ENCODE data around the gene EYA4.
A peak's percentile ranks its signal among the peaks of the same experiment; 100 is the strongest.
"Not testable (repeated sequence)": the region's sequence is repeated elsewhere in the genome, so short reads cannot be mapped to it uniquely, and the experiment has no call there.

EYA4 gene

GRCh38 chr6:133540361-133540760, 299.2 kb downstream of the EYA4 start:
- DNase-seq = no peak

DNA sequence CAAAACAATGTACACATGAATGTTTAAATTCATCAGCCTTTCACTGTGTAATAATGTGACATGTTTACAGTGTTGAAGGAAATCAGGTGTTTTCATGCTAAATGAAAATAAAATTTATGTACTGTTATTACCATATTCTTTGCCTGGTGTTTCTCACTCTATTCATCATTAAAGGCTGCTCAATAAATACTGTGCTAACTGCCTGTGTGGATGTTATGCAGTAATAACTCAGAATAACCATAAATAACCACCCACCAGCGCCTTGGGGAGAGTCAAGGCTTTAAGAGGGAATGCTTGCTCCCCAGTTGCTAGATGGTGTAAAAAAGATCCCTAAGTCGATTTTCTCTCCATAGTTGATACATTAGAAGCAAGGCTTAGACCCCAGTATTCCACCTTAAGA, 299.9 kb downstream of the EYA4 start:
- no peak for DNase-seq

DNA sequence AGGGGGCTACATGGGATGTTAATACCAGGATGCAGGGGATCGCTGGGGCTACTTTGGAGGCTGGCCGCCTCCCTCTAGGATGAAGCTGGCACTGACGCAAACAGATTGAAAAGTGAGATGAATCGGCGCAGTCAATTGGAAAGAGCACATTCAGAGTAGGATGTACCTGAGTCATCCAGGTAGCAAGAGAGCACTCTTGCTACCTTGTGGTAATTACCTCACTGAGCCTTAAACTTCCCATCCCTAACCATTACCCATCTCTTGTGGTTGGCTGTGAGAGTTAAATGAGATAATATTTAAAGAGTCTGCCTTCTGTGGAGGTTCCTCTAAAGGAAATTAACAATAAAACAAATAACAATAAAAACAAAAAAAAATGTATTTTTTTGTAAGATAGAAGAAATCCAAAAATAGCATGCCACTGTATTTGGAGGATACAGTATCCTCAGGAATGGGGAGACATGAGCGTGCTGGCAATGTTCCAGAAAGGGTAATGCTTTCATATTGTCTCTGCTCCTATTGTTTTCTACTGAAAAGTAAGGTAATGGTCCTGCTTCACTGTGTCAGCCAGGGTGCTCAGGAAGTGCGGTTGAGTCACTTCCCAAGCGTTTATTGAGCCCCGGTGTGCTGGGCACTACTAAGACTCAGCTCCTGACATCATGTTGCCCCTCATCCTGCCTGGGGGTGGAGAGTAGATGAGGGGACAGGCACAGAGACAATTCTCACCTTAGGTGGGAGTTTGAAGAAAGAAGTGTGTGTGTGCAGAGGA, 301.1 kb downstream of the EYA4 start:
- DNase-seq = no peak

- DNase-seq = no peak
These were observed 303.3 kb downstream of the EYA4 start for GRCh38 chr6:133544419-133544818.

GRCh38 chr6:133546098-133546497, 304.9 kb downstream of the EYA4 start:
- no peak for DNase-seq

GRCh38 chr6:133547136-133547535, 306.0 kb downstream of the EYA4 start:
- no peak for DNase-seq

DNA sequence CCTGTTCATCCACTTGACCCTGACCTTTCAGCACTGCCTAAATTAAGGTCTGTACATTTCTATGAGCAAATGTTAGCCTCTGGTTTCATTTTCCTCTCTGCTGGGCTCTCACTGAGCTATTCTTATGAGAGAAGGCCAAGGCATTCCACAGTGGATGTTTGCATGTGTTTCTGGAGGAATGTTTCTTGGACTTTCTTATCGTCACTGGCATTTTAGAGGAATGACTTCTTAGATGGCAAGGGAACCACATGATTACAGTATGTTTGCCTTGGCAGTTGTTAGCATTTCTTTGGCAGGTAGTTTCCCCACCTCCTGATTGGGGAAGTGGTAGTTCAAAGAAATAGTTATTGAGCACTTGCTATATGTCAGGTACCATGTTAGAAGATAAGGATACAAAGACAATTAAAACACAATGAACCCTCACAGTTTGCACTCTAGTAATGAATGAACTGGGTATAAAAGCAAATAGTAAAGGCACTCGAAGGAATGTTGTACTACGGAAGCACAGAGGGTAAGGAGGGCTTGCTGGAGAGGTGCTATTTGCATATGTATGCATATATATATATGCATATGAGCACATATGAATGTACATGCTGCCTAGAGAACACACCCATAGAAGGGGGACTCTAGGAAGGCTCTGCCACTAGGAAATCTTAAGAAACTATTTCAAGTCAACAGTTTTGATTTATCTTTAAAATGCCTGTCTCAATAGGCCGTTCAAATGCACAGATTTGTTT, 307.4 kb downstream of the EYA4 start:
- DNase-seq = no peak

DNA sequence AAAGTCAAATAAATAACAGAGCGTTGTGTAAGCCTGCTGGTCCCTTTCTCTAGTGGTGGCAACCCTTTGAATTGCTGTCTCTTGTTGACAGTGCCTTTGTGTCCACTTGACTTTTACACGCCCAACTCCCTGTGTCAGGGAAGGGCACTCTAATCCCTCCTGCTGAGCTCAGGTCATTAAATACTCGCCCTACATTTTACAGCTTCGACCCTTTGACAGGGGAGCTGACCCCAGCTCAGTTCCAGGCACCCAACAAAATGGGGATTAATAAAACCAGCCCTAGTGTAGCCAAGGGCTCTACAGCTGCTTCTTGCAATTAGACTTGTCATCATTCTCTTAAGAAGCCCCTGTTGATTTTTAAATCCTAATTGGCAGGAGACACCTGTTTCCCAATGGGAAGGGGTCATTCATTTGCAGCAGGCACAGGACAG, 308.2 kb downstream of the EYA4 start:
- peak; percentile 11 for DNase-seq

DNA sequence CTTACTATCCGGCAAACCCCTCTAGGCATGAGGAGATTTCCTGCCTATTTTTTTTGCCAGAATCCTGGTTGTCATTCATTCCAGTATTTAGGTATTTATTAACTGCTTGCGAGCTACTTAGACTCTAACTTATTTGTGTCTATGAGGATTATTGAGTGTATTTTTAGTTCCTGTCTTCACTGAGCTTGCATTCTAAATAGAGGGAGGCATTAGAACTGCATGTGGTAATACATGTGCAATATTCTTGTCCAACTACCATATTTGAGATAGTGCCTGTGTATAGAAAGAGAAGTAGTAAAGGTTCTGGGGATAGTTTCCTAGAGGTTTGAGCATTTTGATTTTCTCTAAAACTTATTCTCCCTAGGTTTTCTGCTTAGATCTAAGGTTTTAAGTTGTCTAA, 308.9 kb downstream of the EYA4 start:
- no peak for DNase-seq

GRCh38 chr6:133551436-133551835, 310.3 kb downstream of the EYA4 start:
- DNase-seq = no peak

DNA sequence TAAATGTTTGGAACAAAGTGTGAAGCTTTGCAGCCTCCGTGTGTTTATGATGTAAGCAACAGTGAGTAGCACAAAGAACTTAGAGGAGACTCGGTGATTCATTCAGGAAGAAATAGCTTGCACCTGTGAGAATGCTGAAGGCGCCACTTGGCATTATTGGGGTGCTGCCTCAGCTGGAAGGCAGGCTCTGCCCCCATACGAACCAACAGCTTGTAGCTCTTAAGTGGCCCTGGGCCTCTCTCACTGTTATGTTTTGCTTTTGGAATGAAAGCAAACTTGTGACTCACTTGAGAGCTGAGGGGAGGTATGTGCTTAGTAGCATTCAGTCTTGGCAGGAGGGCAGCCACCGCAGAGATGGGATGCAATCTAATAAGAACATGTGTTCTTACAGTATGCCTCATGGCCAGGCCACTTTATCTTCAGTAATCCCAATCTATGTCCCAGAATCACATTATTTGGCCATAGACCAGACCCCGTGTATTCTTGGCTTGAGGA, 310.7 kb downstream of the EYA4 start:
- DNase-seq = no peak

DNA sequence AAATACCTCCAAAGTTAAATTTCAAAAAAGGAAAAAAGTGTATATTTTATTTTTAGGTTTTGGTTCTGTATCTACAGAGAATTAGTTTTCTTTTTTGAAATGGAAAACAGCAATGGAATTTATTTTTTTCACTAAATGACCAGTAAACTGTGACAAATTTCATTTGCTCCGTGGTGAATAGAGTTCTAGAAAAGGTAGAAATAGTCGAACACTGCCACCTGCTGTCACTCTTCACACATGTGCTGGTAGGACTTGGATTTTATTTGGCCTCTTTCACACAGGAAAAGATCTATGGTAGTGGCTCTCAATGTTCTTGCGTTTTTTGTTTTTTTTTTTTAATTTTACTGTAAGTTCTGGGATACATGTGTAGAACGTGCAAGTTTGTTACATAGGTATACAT, 312.5 kb downstream of the EYA4 start:
- DNase-seq = peak; percentile 16

DNA sequence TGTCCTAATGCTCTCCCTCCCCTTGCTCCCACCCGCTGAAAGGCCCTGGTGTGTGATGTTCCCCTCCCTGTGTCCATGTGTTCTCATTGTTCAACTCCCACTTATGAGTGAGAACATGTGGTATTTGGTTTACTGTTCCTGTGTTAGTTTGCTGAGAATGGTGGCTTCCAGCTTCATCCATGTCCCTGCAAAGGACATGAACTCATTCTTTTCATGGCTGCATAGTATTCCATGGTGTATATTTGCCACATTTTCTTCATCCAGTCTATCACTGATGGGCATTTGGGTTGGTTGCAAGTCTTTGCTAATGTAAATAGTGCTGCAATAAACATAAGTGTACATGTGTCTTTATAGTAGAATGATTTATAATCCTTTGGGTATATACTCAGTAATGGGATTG, 313.0 kb downstream of the EYA4 start:
- not testable (repeated sequence) for DNase-seq

DNA sequence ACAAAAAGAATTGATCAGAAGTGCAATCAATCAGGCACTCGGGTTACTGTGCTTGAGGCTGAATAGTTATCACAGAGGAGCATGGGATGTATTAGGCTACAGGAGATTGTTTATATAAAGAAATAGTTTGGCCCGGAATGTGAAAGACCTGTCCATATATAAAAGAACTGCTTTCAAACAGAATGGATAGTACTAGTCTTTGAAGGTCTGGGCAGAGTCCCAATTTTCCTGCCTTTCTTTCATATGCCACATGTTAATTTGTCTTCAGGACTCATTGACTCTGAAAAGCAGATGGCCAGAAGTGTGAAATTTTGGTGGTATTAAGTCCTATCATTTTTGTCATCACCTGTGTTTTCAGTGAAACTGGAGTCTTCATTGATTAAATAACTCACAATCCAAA, 314.5 kb downstream of the EYA4 start:
- DNase-seq = no peak

- DNase-seq = no peak
These were observed 318.8 kb downstream of the EYA4 start for GRCh38 chr6:133559926-133560325.

DNA sequence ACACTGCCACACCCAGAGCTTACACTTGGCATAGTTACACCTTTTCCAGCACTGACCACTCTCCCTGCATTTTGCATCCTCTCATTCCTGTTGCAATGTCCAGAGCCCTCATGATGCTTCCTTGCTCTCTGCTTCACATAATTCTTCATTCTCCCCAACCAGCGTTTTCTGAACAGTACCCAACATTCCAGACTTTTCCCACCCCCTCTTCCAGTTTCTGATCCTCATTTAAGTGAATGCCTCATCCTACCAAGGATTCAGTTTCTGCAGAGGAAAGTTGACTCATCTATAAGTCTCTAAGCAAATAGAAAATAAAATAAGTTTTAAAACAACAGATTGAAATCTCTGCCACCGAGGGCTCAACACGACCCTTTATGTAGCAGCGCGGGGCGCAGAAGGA, 326.5 kb downstream of the EYA4 start:
- DNase-seq = no peak

DNA sequence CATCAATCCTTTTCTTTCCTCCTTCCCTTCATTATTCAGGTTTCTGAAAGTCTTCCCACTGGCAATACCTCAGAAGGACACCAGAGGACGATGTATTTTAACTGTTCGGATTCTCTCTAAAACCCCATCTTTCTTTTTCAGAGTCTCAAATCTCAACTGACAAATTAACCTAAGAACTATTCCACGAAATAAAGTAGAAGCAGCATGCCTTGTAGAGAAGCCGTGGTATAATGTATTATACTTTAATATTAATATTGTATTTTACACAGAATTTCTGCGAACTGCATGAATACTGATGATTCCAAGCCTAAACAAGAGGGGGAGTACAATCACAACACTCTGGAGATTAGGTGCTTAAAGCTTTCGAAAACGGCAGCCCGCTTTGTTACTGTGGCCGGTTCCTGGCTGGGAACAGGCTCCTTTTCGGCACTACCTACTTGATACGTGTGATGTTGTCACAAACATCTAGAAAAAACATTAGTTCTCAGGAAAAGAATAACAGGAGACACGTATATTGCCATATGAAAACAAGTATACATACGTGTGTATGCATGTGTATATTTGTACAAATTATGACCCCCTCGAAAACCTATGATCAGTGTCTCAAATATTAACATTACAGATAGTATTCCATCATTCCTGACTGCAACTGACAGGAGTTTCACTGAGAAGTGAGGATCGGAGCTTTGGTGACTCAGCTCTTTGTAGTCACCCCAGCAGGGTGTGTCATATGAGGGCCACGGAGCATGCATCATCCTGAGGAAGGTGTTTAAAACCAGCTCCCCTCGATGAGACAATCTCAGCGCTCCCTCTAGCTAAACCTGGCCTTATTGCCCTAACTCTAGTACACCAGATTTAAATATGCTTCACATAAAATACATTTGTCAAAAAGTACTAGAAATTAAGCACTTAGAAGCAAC, 328.1 kb downstream of the EYA4 start:
- DNase-seq = peak; percentile 65

DNA sequence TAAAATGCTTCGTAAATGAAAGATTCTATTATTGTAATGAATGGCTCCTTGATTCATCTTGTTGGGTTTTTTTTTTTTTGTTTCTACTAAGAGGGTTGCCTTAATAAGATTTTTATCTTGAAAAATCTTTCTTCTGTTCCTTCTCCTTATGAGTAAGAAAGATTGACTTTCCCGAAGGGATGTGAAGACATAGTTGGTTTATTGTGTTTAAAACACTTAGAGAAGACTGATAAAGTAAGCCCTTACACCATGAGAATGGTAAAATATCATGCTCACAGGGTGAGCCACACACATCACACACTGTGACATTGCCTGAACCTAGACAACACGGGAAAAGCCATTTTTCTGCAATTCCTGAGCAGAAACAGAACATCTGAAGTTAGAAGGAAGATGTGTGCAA, 330.5 kb downstream of the EYA4 start:
- no peak for DNase-seq

- no peak for DNase-seq
These were observed 336.7 kb downstream of the EYA4 start for GRCh38 chr6:133577851-133578250.

All from SHP77 treated with DMSO at 0.1 percent for 48 hours (cell line).